ENCODE measurements around the gene SIKE1.

Gene SIKE1

DNA sequence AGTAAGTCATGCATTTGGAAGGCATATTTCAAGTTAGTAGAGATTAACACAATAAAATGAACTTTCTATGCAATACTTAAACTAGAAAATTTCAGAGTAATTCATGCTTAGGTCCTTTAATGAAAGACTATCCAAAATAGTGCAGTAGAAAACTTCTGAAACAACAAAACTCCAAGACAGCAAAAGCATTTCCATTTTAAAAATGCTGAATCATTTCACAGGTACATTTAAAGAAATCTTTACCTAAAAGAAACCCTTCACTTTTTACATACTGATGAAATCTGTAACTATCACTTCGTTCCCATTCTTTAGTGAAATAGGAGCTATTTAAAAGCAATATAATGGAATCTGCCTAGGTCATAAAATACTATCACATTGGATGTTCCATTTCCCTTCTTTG lies 40.2 kb downstream of the SIKE1 start:
- intact Hi-C loops (cut with DNase I; ENCODE audit: low total_unique reads) = no loop called here
- Histone ChIP-seq H3K4me1 (peaks cover 0 to 31% (median 0%) of the 10 kb centered on the region in 4 donors), H3K27me3 (no peaks in the 10 kb centered on the region), H3K4me3 (no peak overlapping the region), H3K9me3 (no peaks in the 10 kb centered on the region), H3K27ac (no peak overlapping the region), H3K36me3 (peaks cover 26 to 52% (median 40%) of the 10 kb centered on the region in 3 donors)
- DNase-seq = no peak
- TF ChIP-seq, protein P1, sequence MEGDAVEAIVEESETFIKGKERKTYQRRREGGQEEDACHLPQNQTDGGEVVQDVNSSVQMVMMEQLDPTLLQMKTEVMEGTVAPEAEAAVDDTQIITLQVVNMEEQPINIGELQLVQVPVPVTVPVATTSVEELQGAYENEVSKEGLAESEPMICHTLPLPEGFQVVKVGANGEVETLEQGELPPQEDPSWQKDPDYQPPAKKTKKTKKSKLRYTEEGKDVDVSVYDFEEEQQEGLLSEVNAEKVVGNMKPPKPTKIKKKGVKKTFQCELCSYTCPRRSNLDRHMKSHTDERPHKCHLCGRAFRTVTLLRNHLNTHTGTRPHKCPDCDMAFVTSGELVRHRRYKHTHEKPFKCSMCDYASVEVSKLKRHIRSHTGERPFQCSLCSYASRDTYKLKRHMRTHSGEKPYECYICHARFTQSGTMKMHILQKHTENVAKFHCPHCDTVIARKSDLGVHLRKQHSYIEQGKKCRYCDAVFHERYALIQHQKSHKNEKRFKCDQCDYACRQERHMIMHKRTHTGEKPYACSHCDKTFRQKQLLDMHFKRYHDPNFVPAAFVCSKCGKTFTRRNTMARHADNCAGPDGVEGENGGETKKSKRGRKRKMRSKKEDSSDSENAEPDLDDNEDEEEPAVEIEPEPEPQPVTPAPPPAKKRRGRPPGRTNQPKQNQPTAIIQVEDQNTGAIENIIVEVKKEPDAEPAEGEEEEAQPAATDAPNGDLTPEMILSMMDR (IDR thresholded peaks at IDR 0.05) = no peak

DNA sequence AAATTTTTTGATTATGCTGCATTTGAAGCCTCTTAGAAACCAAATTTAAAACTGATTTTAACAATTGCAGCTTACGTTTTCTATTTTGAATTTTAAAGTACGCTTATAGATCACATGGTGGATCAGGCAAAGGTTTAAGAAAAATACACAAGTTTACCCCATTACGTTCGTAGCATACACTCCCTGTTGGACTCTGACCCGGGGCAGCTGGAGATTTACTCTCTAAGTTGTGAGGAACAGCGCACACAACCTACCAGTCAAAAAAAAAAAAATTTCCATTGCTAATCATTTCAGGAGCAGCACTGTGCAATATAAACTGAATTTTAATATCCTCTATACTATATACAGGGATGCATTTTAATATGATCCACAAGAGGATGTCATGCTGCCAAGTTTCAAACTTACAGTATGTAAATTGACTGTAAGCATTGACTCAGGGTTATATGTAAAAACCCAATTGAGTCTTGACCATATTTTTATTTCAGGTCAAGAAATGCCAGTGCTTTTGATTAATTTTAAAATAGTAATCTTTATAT lies 43.1 kb downstream of the SIKE1 start:
- intact Hi-C loops (cut with DNase I; ENCODE audit: low total_unique reads) = no loop called here
- Histone ChIP-seq H3K36me3 (peaks cover 55 to 79% (median 62%) of the 10 kb centered on the region in 3 donors), H3K27ac (no peak overlapping the region), H3K27me3 (no peaks in the 10 kb centered on the region), H3K4me1 (peaks cover 0 to 11% (median 0%) of the 10 kb centered on the region in 4 donors), H3K4me3 (no peak overlapping the region), H3K9me3 (no peaks in the 10 kb centered on the region)
- DNase-seq = no peak
- TF ChIP-seq, protein P1 (IDR thresholded peaks at IDR 0.05) = no peak

DNA sequence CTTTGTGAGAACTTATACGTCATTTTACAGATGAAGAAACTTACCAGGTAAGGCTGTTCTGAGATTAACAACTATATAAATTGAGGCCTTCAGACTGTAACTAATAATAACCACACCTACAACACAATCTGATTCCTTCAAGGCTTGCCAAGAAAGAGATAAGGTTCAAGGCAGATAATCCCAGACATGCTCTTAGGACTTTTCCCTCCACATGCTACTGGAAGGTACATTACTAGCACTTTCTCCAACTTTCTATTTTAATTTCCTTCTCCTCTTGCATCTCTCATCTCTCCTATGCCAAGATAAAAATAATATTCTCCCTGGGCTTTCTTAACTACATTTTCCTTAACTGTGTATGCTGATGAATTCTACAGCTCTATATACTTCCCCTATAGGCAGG lies 45.0 kb downstream of the SIKE1 start:
- Histone ChIP-seq H3K27me3 (no peaks in the 10 kb centered on the region), H3K27ac (no peak overlapping the region), H3K36me3 (peaks cover 71 to 93% (median 72%) of the 10 kb centered on the region in 3 donors), H3K4me3 (no peak overlapping the region), H3K4me1 (peaks cover 0 to 6% (median 0%) of the 10 kb centered on the region in 4 donors), H3K9me3 (no peaks in the 10 kb centered on the region)
- intact Hi-C loops (cut with DNase I; ENCODE audit: low total_unique reads) = no loop called here
- DNase-seq = no peak
- TF ChIP-seq, protein P1 (IDR thresholded peaks at IDR 0.05) = no peak

DNA sequence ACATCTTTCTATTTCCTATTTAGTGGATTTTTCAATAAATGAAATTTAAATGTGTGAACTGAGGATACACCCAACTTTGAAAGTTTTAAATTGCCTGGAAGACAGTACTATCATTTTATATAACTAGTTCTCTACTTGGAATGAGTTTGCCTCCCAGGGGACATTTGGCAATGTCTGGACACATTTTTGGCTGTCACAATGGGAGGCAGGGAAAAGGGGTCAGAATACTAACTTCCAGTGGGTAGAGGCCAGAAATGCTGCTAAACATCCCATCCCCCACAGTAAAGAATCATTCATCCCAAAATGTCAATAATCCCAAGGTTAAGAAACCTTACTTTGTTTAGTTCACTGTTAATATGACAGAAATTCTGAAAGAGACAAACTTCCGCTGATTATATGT lies 50.7 kb downstream of the SIKE1 start:
- Histone ChIP-seq H3K9me3 (no peaks in the 10 kb centered on the region), H3K4me1 (peaks cover 0 to 10% (median 5%) of the 10 kb centered on the region in 4 donors), H3K36me3 (peaks cover 89 to 98% (median 91%) of the 10 kb centered on the region in 3 donors), H3K27me3 (no peaks in the 10 kb centered on the region), H3K27ac (no peak overlapping the region), H3K4me3 (no peak overlapping the region)
- DNase-seq = no peak
- intact Hi-C loops (cut with DNase I; ENCODE audit: low total_unique reads) = no loop called here
- TF ChIP-seq, protein P1 (IDR thresholded peaks at IDR 0.05) = no peak

DNA sequence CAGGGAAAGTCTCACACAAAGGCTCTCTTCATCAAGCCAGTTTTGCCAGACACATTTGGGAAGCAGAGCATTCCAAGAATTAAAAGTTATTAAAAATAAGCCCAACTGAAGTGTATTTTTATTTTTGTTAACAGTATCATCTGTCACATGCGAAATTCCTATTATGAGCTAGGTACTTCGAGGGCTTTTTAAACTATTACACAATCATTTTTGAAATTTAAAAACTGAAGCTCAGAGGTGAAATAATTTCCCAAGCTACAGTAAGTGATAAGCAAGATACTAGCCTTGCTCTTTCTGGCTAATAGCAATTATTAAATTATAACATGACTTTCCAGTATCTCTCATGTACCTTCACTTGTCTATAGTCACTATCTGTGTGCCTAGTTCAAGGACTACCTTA lies 51.9 kb downstream of the SIKE1 start:
- no peaks in the 10 kb centered on the region for H3K27me3 ChIP-seq
- no peak overlapping the region for H3K27ac ChIP-seq
- DNase-seq = no peak
- TF ChIP-seq, protein P1 (IDR thresholded peaks at IDR 0.05) = no peak
- H3K36me3 ChIP-seq = peaks cover 89 to 98% (median 92%) of the 10 kb centered on the region in 3 donors
- peaks cover 0 to 21% (median 5%) of the 10 kb centered on the region in 4 donors for H3K4me1 ChIP-seq
- intact Hi-C loops (cut with DNase I; ENCODE audit: low total_unique reads) = no loop called here
- no peaks in the 10 kb centered on the region for H3K9me3 ChIP-seq
- H3K4me3 ChIP-seq = no peak overlapping the region

DNA sequence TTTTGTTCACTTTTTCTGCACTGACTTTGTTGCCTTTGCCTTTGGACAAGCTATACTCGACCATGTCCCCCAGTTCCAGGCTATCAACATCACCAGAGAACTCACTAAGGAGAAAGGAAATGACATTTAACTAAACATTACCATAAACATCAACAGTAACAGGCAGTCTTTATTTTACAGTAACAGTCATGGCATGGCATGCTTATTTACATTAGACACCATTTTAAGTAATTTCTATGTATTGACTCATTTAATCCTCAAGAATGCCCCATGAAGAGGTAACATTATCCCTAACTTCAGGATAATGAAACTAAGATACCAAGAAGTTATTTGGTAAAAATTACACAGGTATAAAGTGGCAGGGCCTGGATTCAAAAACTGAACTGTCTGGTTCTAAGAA lies 55.3 kb downstream of the SIKE1 start:
- no peaks in the 10 kb centered on the region for H3K9me3 ChIP-seq
- H3K36me3 ChIP-seq = peaks cover 89 to 98% (median 93%) of the 10 kb centered on the region in 3 donors
- no peaks in the 10 kb centered on the region for H3K27me3 ChIP-seq
- no peak overlapping the region for H3K4me3 ChIP-seq
- no peak for DNase-seq
- intact Hi-C loops (cut with DNase I; ENCODE audit: low total_unique reads) = no loop called here
- H3K4me1 ChIP-seq = peaks cover 0 to 20% (median 5%) of the 10 kb centered on the region in 4 donors
- TF ChIP-seq, protein P1 (IDR thresholded peaks at IDR 0.05) = no peak
- no peak overlapping the region for H3K27ac ChIP-seq
